IMR-90 (cell line): ENCODE results near the gene DCLK1. TPM values are rescaled to one million over a fixed set of nuclear protein-coding genes. Genes with fewer than 3 reads are reported as not detected.

ENCODE experiments used
- ATAC-seq: fragments of 200-7000 bp; cut with Tn5 transposase; 2 replicates; pipeline ENCODE4 v1.9.1; 2020; ENCODE audit warnings: low read depth, mild to moderate bottlenecking, moderate library complexity
- BruUV-seq: library from RNA; stranded (reverse); fragments of 400-500 nt; replicated peaks from 2 replicates; lab custom pipeline; 2021; lab: Mats Ljungman, UMichigan
- CTCF ChIA-PET: fragments of 300-600 bp; formaldehyde crosslinking; extraction: SDS; loops from one replicate; lab custom pipeline; 2021; ENCODE audit warnings: antibody characterized with exemption; lab: Yijun Ruan, JAX
- POLR2A ChIA-PET: fragments of 300-600 bp; sonication (Branson Sonifier 250); formaldehyde crosslinking; loops from one replicate; lab custom pipeline; 2022; ENCODE audit warnings: antibody characterized with exemption; ENCODE audit not compliant: unreplicated experiment; lab: Charles Lee
- DNase-seq: peaks from one replicate; pipeline ENCODE4 v3.0.0; 2013
- H2AFZ ChIP-seq: replicated peaks from 2 replicates; pipeline ENCODE3; 2013; ENCODE audit warnings: low read length, mild to moderate bottlenecking; ENCODE audit not compliant: poor library complexity
- H2AK5ac ChIP-seq: 2 replicates; pipeline ENCODE4 v1.6.1; 2013; ENCODE audit warnings: low read depth, low read length, inconsistent platforms
- H2AK9ac ChIP-seq: replicated peaks from 2 replicates; pipeline ENCODE3; 2013; ENCODE audit warnings: mild to moderate bottlenecking, low read depth, low read length, moderate library complexity; ENCODE audit not compliant: poor library complexity
- H2BK120ac ChIP-seq: 2 replicates; pipeline ENCODE4 v1.6.1; 2013; ENCODE audit warnings: low read depth, low read length, inconsistent platforms
- H2BK15ac ChIP-seq: 3 replicates; pipeline ENCODE4 v1.6.1; 2013; ENCODE audit warnings: low read depth, low read length, inconsistent platforms
- H2BK20ac ChIP-seq: 2 replicates; pipeline ENCODE4 v1.6.1; 2013; ENCODE audit warnings: low read depth, mild to moderate bottlenecking, inconsistent platforms, low read length, moderate library complexity
- H2BK5ac ChIP-seq: 2 replicates; pipeline ENCODE4 v1.6.1; 2013; ENCODE audit warnings: mild to moderate bottlenecking, low read depth, low read length, inconsistent platforms; ENCODE audit not compliant: poor library complexity, severe bottlenecking
- H3K14ac ChIP-seq: replicated peaks from 2 replicates; pipeline ENCODE4 v1.6.1; 2013; ENCODE audit warnings: low read depth, low read length, inconsistent platforms
- H3K18ac ChIP-seq: 2 replicates; pipeline ENCODE4 v1.6.1; 2013; ENCODE audit warnings: low read depth, low read length, control low read depth
- H3K23ac ChIP-seq: 2 replicates; pipeline ENCODE4 v1.6.1; 2013; ENCODE audit warnings: low read depth, low read length, inconsistent platforms
- H3K27ac ChIP-seq: 2 replicates; pipeline ENCODE4 v1.5.1; 2013; ENCODE audit warnings: mild to moderate bottlenecking, control low read depth, low read length; ENCODE audit not compliant: insufficient read depth
- H3K27me3 ChIP-seq: 2 replicates; pipeline ENCODE4 v1.6.1; 2013; ENCODE audit warnings: low read length; ENCODE audit not compliant: control insufficient read depth, insufficient read depth
- H3K36me3 ChIP-seq: 2 replicates; pipeline ENCODE4 v1.6.1; 2013; ENCODE audit warnings: low read length, mixed read lengths; ENCODE audit not compliant: control insufficient read depth, insufficient read depth
- H3K4ac ChIP-seq: 2 replicates; pipeline ENCODE4 v1.6.1; 2013; ENCODE audit warnings: low read depth, low read length, inconsistent platforms
- H3K4me1 ChIP-seq: 2 replicates; pipeline ENCODE4 v1.6.1; 2013; ENCODE audit warnings: low read length, mixed read lengths; ENCODE audit not compliant: control insufficient read depth, insufficient read depth
- H3K4me2 ChIP-seq: 2 replicates; pipeline ENCODE4 v1.6.1; 2013; ENCODE audit warnings: low read depth, mild to moderate bottlenecking, control low read depth, low read length, moderate library complexity
- H3K4me3 ChIP-seq: 2 replicates; pipeline ENCODE4 v1.5.1; 2013; ENCODE audit warnings: low read depth, mild to moderate bottlenecking, control low read depth, low read length, moderate library complexity; ENCODE audit not compliant: insufficient read depth
- H3K56ac ChIP-seq: 2 replicates; pipeline ENCODE4 v1.6.1; 2013; ENCODE audit warnings: low read length, inconsistent platforms; ENCODE audit not compliant: insufficient read depth; ENCODE audit errors: extremely low read depth
- H3K79me1 ChIP-seq, 2 experiments: 2 replicates each; pipeline ENCODE4 v1.6.1; 2013; ENCODE audit warnings: low read length in 2 of 2, inconsistent platforms in 1 of 2, low read depth in 1 of 2
- H3K9ac ChIP-seq: 2 replicates; pipeline ENCODE4 v1.6.1; 2013; ENCODE audit warnings: low read depth, low read length, control low read depth
- H3K9me1 ChIP-seq: 2 replicates; pipeline ENCODE4 v1.6.1; 2013; ENCODE audit warnings: low read length, inconsistent platforms; ENCODE audit not compliant: insufficient read depth
- H3K9me3 ChIP-seq: 2 replicates; pipeline ENCODE4 v1.6.1; 2013; ENCODE audit warnings: low read length; ENCODE audit not compliant: control insufficient read depth, insufficient read depth
- H4K20me1 ChIP-seq: 2 replicates; pipeline ENCODE4 v1.6.1; 2013; ENCODE audit warnings: low read length, inconsistent platforms; ENCODE audit not compliant: insufficient read depth
- H4K5ac ChIP-seq: 2 replicates; pipeline ENCODE4 v1.6.1; 2013; ENCODE audit warnings: mild to moderate bottlenecking, low read depth, low read length, control low read depth
- H4K8ac ChIP-seq, 2 experiments: 2 replicates each; pipeline ENCODE4 v1.6.1; 2013; ENCODE audit warnings: low read depth in 2 of 2, low read length in 2 of 2, control low read depth in 1 of 2, inconsistent platforms in 1 of 2
- H4K91ac ChIP-seq: 2 replicates; pipeline ENCODE4 v1.6.1; 2013; ENCODE audit warnings: low read depth, low read length, inconsistent platforms; ENCODE audit not compliant: insufficient read depth
- BHLHE40 ChIP-seq: fragments of 150-350 bp; IDR thresholded peaks from 2 replicates; pipeline ENCODE4 v1.6.1; 2016; ENCODE audit warnings: mild to moderate bottlenecking, low read depth, low read length
- CEBPB ChIP-seq: IDR thresholded peaks from 2 replicates; pipeline ENCODE4 v1.6.1; 2012; ENCODE audit warnings: low read depth, low read length, improper control_type of control experiment
- ELK1 ChIP-seq: fragments of 150-350 bp; IDR thresholded peaks from 2 replicates; pipeline ENCODE4 v1.6.1; 2016; ENCODE audit warnings: low read depth, mild to moderate bottlenecking, low read length, moderate library complexity, borderline replicate concordance
- FOS ChIP-seq: fragments of 150-350 bp; IDR thresholded peaks from 2 replicates; pipeline ENCODE4 v1.6.1; 2016; ENCODE audit warnings: low read depth, low read length
- MAZ ChIP-seq: IDR thresholded peaks from 2 replicates; pipeline ENCODE4 v1.6.1; 2012; ENCODE audit warnings: low read depth, mild to moderate bottlenecking, low read length, improper control_type of control experiment, moderate library complexity, borderline replicate concordance
- MXI1 ChIP-seq: IDR thresholded peaks from 2 replicates; pipeline ENCODE4 v1.6.1; 2012; ENCODE audit warnings: low read depth, mild to moderate bottlenecking, low read length, moderate library complexity, borderline replicate concordance
- NFE2L2 ChIP-seq: fragments of 150-350 bp; IDR thresholded peaks from 2 replicates; pipeline ENCODE4 v1.6.1; 2016; ENCODE audit warnings: low read depth, mild to moderate bottlenecking, low read length
- POLR2A ChIP-seq: IDR thresholded peaks from 2 replicates; pipeline ENCODE4 v1.6.1; 2012; ENCODE audit warnings: mild to moderate bottlenecking, low read depth, low read length
- RAD21 ChIP-seq: IDR thresholded peaks from 2 replicates; pipeline ENCODE4 v1.6.1; 2012; ENCODE audit warnings: low read length, improper control_type of control experiment
- WGBS, 2 experiments: methylation state at CpG; one replicate each; pipeline versions ENCODE4 v1.1.5 to v1.1.7; 2013; ENCODE audit warnings: missing lambda C conversion rate in 2 of 2; ENCODE audit not compliant: insufficient read length in 1 of 2; ENCODE audit errors: extremely low coverage in 2 of 2; 5-methylcytosine and 5-hydroxymethylcytosine counted together
- dilution Hi-C: fragments of 300-500 bp; cut with HindIII; formaldehyde crosslinking; loops from one replicate; pipeline ENCODE4 v1.14.3; 2018; ENCODE audit warnings: low sequenced_read_pairs; ENCODE audit not compliant: unreplicated experiment
- in situ Hi-C: fragments of 300-500 bp; cut with MboI; formaldehyde crosslinking; loops from 3 replicates; pipeline ENCODE4 v1.14.3; 2019; ENCODE audit warnings: low sequenced_read_pairs, inconsistent platforms, mixed read lengths
- intact Hi-C: fragments of 100-400 bp; cut with micrococcal nuclease; formaldehyde crosslinking; loops from 2 replicates; pipeline ENCODE4 v1.10.0; 2022
- polyA plus RNA-seq, 3 experiments: library from polyadenylated mRNA; depleted of rRNA; stranded (reverse); fragments of >200 nt; gene quantifications; 2 replicates each; pipeline ENCODE4 v1.2.3, GENCODE V29; 2012; ENCODE audit warnings: low replicate concordance in 1 of 3
- total RNA-seq: library from RNA; depleted of rRNA; stranded (reverse); fragments of >200 nt; gene quantifications from 2 replicates; pipeline ENCODE4 v1.2.3, GENCODE V29; 2012

Gene DCLK1
- total and polyA plus RNA-seq, 2 of the 4 experiments (the other 2 are of a cell fraction): under 0.01 to 0.02 TPM

GRCh38 chr13:35894636-35895035 is 236.5 kb downstream of the DCLK1 start:
- DNase-seq (peak; percentile 7), ATAC-seq (no peak)
- Histone ChIP-seq H2BK15ac (no peak overlapping the region), H2AK5ac (no peak overlapping the region), H3K27ac (no peak overlapping the region), H3K27me3 (no peaks in the 10 kb centered on the region), H2AK9ac (no peak overlapping the region), H3K9me3 (no peaks in the 10 kb centered on the region), H4K20me1 (no peaks in the 10 kb centered on the region), H3K4me3 (no peak overlapping the region), H3K56ac (no peak overlapping the region), H3K14ac (no peak overlapping the region), H4K8ac (no peak overlapping the region), H3K4ac (no peak overlapping the region; the same call in 1 of the 2 replicates), H3K23ac (no peak overlapping the region), H2BK5ac (no peak overlapping the region), H3K4me1 (peaks cover 4% of the 10 kb centered on the region; the same call in 1 of the 2 replicates), H2AFZ (no peak overlapping the region), H4K5ac (no peak overlapping the region), H3K36me3 (no peaks in the 10 kb centered on the region), H3K9ac (no peak overlapping the region), H3K79me1 (no peaks in the 10 kb centered on the region), H2BK120ac (no peak overlapping the region), H2BK20ac (no peak overlapping the region), H3K4me2 (no peak overlapping the region), H3K18ac (no peak overlapping the region), H4K91ac (no peak overlapping the region), H3K9me1 (no peaks in the 10 kb centered on the region)
- BruUV-seq: no TSS peak
- CTCF ChIA-PET: no interaction called here
- POLR2A ChIA-PET: no interaction called here
- in situ Hi-C loops: no loop called here
- dilution Hi-C loops: no loop called here
- no CpG with 5 or more reads among the region's 3 CpGs for WGBS, 2 experiments
- intact Hi-C loops: no loop called here
- TF ChIP-seq NFE2L2 (no peak), RAD21 (no peak), FOS (no peak), POLR2A (no peak), MXI1 (no peak), MAZ (no peak), CEBPB (no peak), BHLHE40 (no peak), ELK1 (no peak)
